ENCODE data around the gene MAP2K2.
"Not testable (repeated sequence)": the region's sequence is repeated elsewhere in the genome, so short reads cannot be mapped to it uniquely, and the experiment has no call there.

Gene MAP2K2

GRCh38 chr19:4130744-4131438 lies 7.0 kb upstream of the MAP2K2 start:
- peak; percentile 84 for DNase-seq (ENCODE audit: low read depth)

GRCh38 chr19:4129050-4129449 lies 5.1 kb upstream of the MAP2K2 start:
- not testable (repeated sequence) for DNase-seq (ENCODE audit: low read depth)

GRCh38 chr19:4127322-4127721 lies 3.4 kb upstream of the MAP2K2 start:
- DNase-seq (ENCODE audit: low read depth) = not testable (repeated sequence)

- no peak for DNase-seq (ENCODE audit: low read depth)
Measured at GRCh38 chr19:4124638-4125037, 716 bp upstream of the MAP2K2 start.

- no peak for DNase-seq (ENCODE audit: low read depth)
Measured at GRCh38 chr19:4122480-4122879, 1.4 kb downstream of the MAP2K2 start.

GRCh38 chr19:4121815-4122214 lies 2.1 kb downstream of the MAP2K2 start:
- no peak for DNase-seq (ENCODE audit: low read depth)

GRCh38 chr19:4121273-4121612 lies 2.7 kb downstream of the MAP2K2 start:
- no peak for DNase-seq (ENCODE audit: low read depth)

- DNase-seq (ENCODE audit: low read depth) = peak; percentile 85
Measured at GRCh38 chr19:4120559-4121272, 3.2 kb downstream of the MAP2K2 start.

- no peak for DNase-seq (ENCODE audit: low read depth)
Measured at GRCh38 chr19:4119763-4120162, 4.2 kb downstream of the MAP2K2 start.

- DNase-seq (ENCODE audit: low read depth) = no peak
Measured at GRCh38 chr19:4115818-4116385, 8.0 kb downstream of the MAP2K2 start.

- DNase-seq (ENCODE audit: low read depth) = no peak
Measured at GRCh38 chr19:4115050-4115817, 8.7 kb downstream of the MAP2K2 start.

GRCh38 chr19:4114181-4114580 lies 9.7 kb downstream of the MAP2K2 start:
- DNase-seq (ENCODE audit: low read depth) = no peak

- no peak for DNase-seq (ENCODE audit: low read depth)
Measured at GRCh38 chr19:4113398-4114088, 10.4 kb downstream of the MAP2K2 start.

- DNase-seq (ENCODE audit: low read depth) = no peak
Measured at GRCh38 chr19:4112367-4112766, 11.6 kb downstream of the MAP2K2 start.

GRCh38 chr19:4109626-4109945 lies 14.3 kb downstream of the MAP2K2 start:
- no peak for DNase-seq (ENCODE audit: low read depth)

GRCh38 chr19:4108767-4109625 lies 14.9 kb downstream of the MAP2K2 start:
- no peak for DNase-seq (ENCODE audit: low read depth)

- no peak for DNase-seq (ENCODE audit: low read depth)
Measured at GRCh38 chr19:4103080-4103433, 20.9 kb downstream of the MAP2K2 start.

GRCh38 chr19:4102339-4103079 lies 21.4 kb downstream of the MAP2K2 start:
- DNase-seq (ENCODE audit: low read depth) = no peak

GRCh38 chr19:4101496-4101770 lies 22.5 kb downstream of the MAP2K2 start:
- no peak for DNase-seq (ENCODE audit: low read depth)

GRCh38 chr19:4100647-4101495 lies 23.1 kb downstream of the MAP2K2 start:
- DNase-seq (ENCODE audit: low read depth) = no peak
